Keratinocyte (primary cell): ENCODE results near the gene CD244. TPM values are rescaled to one million over a fixed set of nuclear protein-coding genes. Genes with fewer than 3 reads are reported as not detected.

Experiments used
- DNase-seq: peaks from one replicate; pipeline ENCODE4 v3.0.0-alpha.2; 2011; ENCODE audit warnings: low read depth, missing footprints, low spot score
- FAIRE-seq: peaks from 2 replicates; lab custom pipeline; 2011; peaks lifted over from hg19 to GRCh38; lab: Jason Lieb, UNC
- H2AFZ ChIP-seq: 2 replicates; pipeline ENCODE4 v1.6.0; 2012; ENCODE audit warnings: low read length, control low read depth, inconsistent platforms; ENCODE audit not compliant: control insufficient read depth
- H3K27ac ChIP-seq: 2 replicates; pipeline ENCODE4 v1.5.1; 2011; ENCODE audit warnings: low read length; ENCODE audit not compliant: control insufficient read depth, insufficient read depth
- H3K27me3 ChIP-seq: 3 replicates; pipeline ENCODE4 v1.6.0; 2011; ENCODE audit warnings: low read length; ENCODE audit not compliant: control insufficient read depth, insufficient read depth; ENCODE audit errors: extremely low read depth
- H3K36me3 ChIP-seq, 2 experiments: 2 replicates in 1 of 2; 3 replicates in 1 of 2; pipeline ENCODE4 v1.5.1; 2011; ENCODE audit warnings: low read length in 2 of 2, mild to moderate bottlenecking in 1 of 2; ENCODE audit not compliant: control insufficient read depth in 2 of 2, insufficient read depth in 2 of 2; ENCODE audit errors: extremely low read depth in 1 of 2
- H3K4me1 ChIP-seq: 3 replicates; pipeline ENCODE4 v1.5.1; 2011; ENCODE audit warnings: low read length; ENCODE audit not compliant: control insufficient read depth, insufficient read depth; ENCODE audit errors: extremely low read depth
- H3K4me2 ChIP-seq: 3 replicates; pipeline ENCODE4 v1.6.0; 2011; ENCODE audit warnings: low read depth, low read length; ENCODE audit not compliant: control insufficient read depth, insufficient read depth; ENCODE audit errors: extremely low read depth
- H3K4me3 ChIP-seq, 3 experiments: fragments of 200-600 bp in 1 of 3; sonication (generic) in 1 of 3; 2 replicates in 2 of 3; 3 replicates in 1 of 3; pipeline ENCODE4 v1.5.1; 2011 to 2016; ENCODE audit warnings: low read length in 3 of 3, mild to moderate bottlenecking in 3 of 3, control low read depth in 2 of 3, inconsistent platforms in 1 of 3, low read depth in 1 of 3, mixed read lengths in 1 of 3, mixed run types in 1 of 3, moderate library complexity in 1 of 3; ENCODE audit not compliant: control insufficient read depth in 2 of 3, insufficient read depth in 2 of 3; ENCODE audit errors: extremely low read depth in 1 of 3
- H3K79me2 ChIP-seq: 2 replicates; pipeline ENCODE4 v1.6.0; 2012; ENCODE audit warnings: low read length; ENCODE audit not compliant: control insufficient read depth, insufficient read depth
- H3K9ac ChIP-seq: 3 replicates; pipeline ENCODE4 v1.6.0; 2011; ENCODE audit warnings: low read length; ENCODE audit not compliant: control insufficient read depth, insufficient read depth; ENCODE audit errors: extremely low read depth
- H3K9me1 ChIP-seq: 3 replicates; pipeline ENCODE4 v1.6.0; 2011; ENCODE audit warnings: low read length; ENCODE audit not compliant: control insufficient read depth, insufficient read depth; ENCODE audit errors: extremely low read depth
- H3K9me3 ChIP-seq: 2 replicates; pipeline ENCODE4 v1.5.1; 2012; ENCODE audit warnings: low read depth, low read length; ENCODE audit not compliant: control insufficient read depth
- H4K20me1 ChIP-seq: 3 replicates; pipeline ENCODE4 v1.6.0; 2011; ENCODE audit warnings: low read length; ENCODE audit not compliant: control insufficient read depth, insufficient read depth; ENCODE audit errors: extremely low read depth
- CTCF ChIP-seq, 3 experiments: IDR thresholded peaks in 1 of 3; conservative IDR thresholded peaks in 1 of 3; optimal IDR thresholded peaks in 1 of 3; 2 replicates in 2 of 3; 3 replicates in 1 of 3; pipeline versions ENCODE3 to v1.5.1; 2011; ENCODE audit warnings: low read length in 3 of 3, mild to moderate bottlenecking in 3 of 3, moderate library complexity in 2 of 3, control low read depth in 1 of 3, inconsistent platforms in 1 of 3; ENCODE audit not compliant: insufficient read depth in 2 of 3; ENCODE audit errors: extremely low read depth in 1 of 3
- EZH2 ChIP-seq: IDR thresholded peaks from one replicate; pipeline ENCODE4 v1.6.1; 2012; ENCODE audit warnings: inconsistent platforms, mild to moderate bottlenecking, low read length, moderate library complexity
- dilution Hi-C: fragments of 300-500 bp; cut with MboI; formaldehyde crosslinking; loops from one replicate; pipeline ENCODE4 v1.7.0; 2020; ENCODE audit warnings: low sequenced_read_pairs; ENCODE audit not compliant: extremely low pct_ligation_motif_present
- polyA plus RNA-seq, 5 experiments: library from polyadenylated mRNA; depleted of rRNA in 3 of 5; stranded (reverse) in 3 of 5; stranded (forward) in 1 of 5; unstranded in 1 of 5; fragments of >200 nt; gene quantifications; 1 replicate in 1 of 5; 2 replicates in 3 of 5; 3 replicates in 1 of 5; pipeline versions ENCODE4 v1.2.1 to v1.2.3, GENCODE V29; 2011 to 2012; ENCODE audit warnings: missing spikeins in 2 of 5, low read depth in 1 of 5, low replicate concordance in 1 of 5

Gene CD244
- polyA plus RNA-seq, 1 donor (not counting 4 experiments of a cell fraction or from before 2014, with no cell fraction given): not detected

DNA sequence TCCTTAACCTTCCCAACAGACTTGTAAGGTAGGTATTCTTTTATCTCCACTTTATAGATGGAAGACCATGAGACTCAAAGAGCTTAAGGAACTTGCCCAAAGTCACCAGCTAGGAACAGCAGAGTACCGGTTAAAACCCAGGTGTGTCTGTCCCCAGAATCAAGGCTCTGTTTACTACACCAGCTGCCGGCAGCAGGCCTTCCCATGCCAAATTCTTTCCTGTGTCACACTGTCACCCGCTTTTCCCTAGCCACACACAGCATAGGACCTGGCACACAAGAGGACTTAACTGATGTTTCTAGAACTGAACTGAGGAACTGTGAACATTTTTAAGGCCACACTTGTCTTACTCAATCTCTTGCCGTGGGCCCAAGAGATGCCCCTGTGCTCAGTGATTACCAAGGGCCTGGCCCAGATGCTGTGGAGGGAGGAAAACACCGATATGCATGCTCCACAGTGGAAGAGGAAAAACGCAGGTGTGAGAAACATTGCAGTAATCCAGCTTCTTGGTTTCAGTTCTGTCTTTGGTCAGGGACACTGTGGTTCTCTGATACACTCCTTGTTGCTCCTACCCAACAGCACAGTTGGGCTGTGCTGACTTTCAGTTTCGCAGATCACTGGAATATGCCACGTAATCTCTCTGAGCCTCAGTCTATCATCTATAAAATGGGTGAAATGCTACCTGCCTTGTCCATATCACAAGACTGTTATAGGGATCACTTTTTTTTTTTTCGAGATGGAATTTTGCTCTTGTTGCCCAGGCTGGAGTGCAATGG is 80.6 kb downstream of the CD244 start:
- no peaks in the 10 kb centered on the region for H3K9me1 ChIP-seq
- no peaks in the 10 kb centered on the region for H4K20me1 ChIP-seq
- H3K9me3 ChIP-seq: no peaks in the 10 kb centered on the region
- H3K4me2 ChIP-seq: peak overlapping the region; percentile 65
- H3K9ac ChIP-seq: no peak overlapping the region
- TF ChIP-seq EZH2 (no peak), CTCF (optimal IDR thresholded peaks at IDR 0.05 in 1 of 3, IDR thresholded peaks at IDR 0.05 in 1 of 3, conservative IDR thresholded peaks at IDR 0.05 in 1 of 3; ENCODE audit: extremely low read depth in 1 of 3, insufficient read depth in 2 of 3, low read length in 3 of 3) (no peak)
- H3K27me3 ChIP-seq: no peaks in the 10 kb centered on the region
- H3K4me1 ChIP-seq: peaks cover 18% of the 10 kb centered on the region
- no peaks in the 10 kb centered on the region for H3K79me2 ChIP-seq
- FAIRE-seq (no peak), DNase-seq (no peak)
- peak overlapping the region; percentile 53 for H3K27ac ChIP-seq
- no peak overlapping the region for H3K4me3 ChIP-seq
- dilution Hi-C loops: no loop called here
- peak overlapping the region; percentile 59 for H2AFZ ChIP-seq
- no peaks in the 10 kb centered on the region for H3K36me3 ChIP-seq

- no peaks in the 10 kb centered on the region for H3K9me1 ChIP-seq
- H3K79me2 ChIP-seq: no peaks in the 10 kb centered on the region
- TF ChIP-seq EZH2 (no peak), CTCF (optimal IDR thresholded peaks at IDR 0.05 in 1 of 3, IDR thresholded peaks at IDR 0.05 in 1 of 3, conservative IDR thresholded peaks at IDR 0.05 in 1 of 3; ENCODE audit: extremely low read depth in 1 of 3, insufficient read depth in 2 of 3, low read length in 3 of 3) (no peak)
- H3K36me3 ChIP-seq: no peaks in the 10 kb centered on the region
- no peak for DNase-seq
- peaks cover 18% of the 10 kb centered on the region for H3K4me1 ChIP-seq
- FAIRE-seq: peak; percentile 67
- H4K20me1 ChIP-seq: no peaks in the 10 kb centered on the region
- dilution Hi-C loops: no loop called here
- no peaks in the 10 kb centered on the region for H3K27me3 ChIP-seq
- no peak overlapping the region for H3K4me3 ChIP-seq
- H3K4me2 ChIP-seq: peak overlapping the region; percentile 65
- H3K27ac ChIP-seq: peak overlapping the region; percentile 53
- no peaks in the 10 kb centered on the region for H3K9me3 ChIP-seq
- H2AFZ ChIP-seq: peak overlapping the region; percentile 59
- no peak overlapping the region for H3K9ac ChIP-seq
Observed at GRCh38 chr1:160781186-160781766, 81.4 kb downstream of the CD244 start.
